ENCODE data around the gene LCN12. TPM values are rescaled to one million over a fixed set of nuclear protein-coding genes. Genes with fewer than 3 reads are reported as not detected.

LCN12 gene
- total RNA-seq, 1 experiment from 2014 or later: not detected

DNA sequence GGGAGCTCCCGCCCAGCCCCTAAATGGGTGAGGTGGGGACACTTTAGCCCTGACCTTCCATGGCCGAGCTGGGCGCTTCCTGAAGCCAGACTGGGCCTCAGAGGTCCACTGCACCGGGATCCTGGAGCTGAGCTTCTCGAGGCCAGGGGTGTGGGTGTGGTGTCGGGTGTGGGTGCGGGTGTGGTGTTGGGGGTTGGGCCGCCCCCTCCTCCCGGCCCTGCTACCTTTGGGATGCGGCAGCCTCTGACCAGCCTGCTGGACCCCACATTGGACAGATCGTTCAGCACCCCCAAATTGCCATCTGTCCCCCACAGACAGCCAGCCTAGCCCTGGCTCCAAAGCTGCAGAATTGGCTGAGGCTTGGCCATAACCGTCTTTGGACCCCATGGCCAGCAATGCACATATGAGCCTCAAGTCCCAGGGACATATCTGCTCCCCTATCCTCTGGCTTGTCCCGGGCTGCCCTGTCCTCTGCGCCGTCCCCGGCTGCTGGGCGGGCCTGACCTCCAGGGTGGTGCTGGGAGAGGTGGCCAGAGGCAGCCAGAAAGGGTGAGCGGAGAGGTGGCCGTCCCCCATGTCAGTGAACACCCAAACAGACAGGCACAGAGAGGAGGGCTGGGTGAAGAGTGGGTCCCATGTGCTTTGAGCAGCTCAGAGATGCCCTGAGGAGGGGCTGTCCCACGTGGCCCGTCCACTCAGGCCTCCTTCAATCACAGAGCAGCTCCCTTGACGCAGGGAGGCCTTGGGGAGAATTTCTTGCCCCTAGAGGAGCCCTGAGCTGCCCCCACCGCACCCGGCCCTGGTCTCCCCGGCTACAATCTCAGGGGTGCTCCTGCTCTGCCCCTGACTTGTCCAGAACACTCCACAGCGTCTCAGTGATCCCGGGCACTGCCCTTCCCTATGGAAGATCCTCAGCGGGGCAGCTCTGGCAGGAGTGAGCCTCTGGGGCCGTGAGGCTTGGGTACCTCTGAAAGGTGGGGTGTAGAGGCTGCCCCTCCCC, 21.8 kb downstream of the LCN12 start:
- no peak for DNase-seq (ENCODE audit: low spot score)
- Histone ChIP-seq H3K27me3 (replicated peaks; ENCODE audit: insufficient read depth, low read depth, low read length, poor library complexity) (no peaks in the 10 kb centered on the region), H3K4me1 (ENCODE audit: insufficient read depth, low read length, poor library complexity, severe bottlenecking) (no peaks in the 10 kb centered on the region), H3K27ac (ENCODE audit: low read depth, low read length, poor library complexity, severe bottlenecking) (no peak overlapping the region), H3K9me3 (ENCODE audit: low read depth, low read length, poor library complexity, severe bottlenecking) (no peaks in the 10 kb centered on the region), H3K4me3 (ENCODE audit: low read depth, low read length, poor library complexity, severe bottlenecking) (no peak overlapping the region), H3K36me3 (ENCODE audit: insufficient read depth, low read length, poor library complexity, severe bottlenecking) (no peaks in the 10 kb centered on the region)
- POLR2A ChIA-PET (ENCODE audit: low non-redundant PET): no interaction called here
- intact Hi-C loops (cut with micrococcal nuclease; ENCODE audit: unreplicated experiment): no loop called here
- CTCF ChIA-PET: interaction anchor here (0.8 kb wide), 1 partner anchor 61 kb away, joined by 3 read pairs; no protein-coding TSS in a partner anchor
- BruUV-seq (replicated peaks): no TSS peak
- no peak for TF ChIP-seq EZH2 (IDR thresholded peaks at IDR 0.05; ENCODE audit: borderline replicate concordance, low read depth, low read length, poor library complexity, severe bottlenecking)
- TF ChIP-seq, protein P1, sequence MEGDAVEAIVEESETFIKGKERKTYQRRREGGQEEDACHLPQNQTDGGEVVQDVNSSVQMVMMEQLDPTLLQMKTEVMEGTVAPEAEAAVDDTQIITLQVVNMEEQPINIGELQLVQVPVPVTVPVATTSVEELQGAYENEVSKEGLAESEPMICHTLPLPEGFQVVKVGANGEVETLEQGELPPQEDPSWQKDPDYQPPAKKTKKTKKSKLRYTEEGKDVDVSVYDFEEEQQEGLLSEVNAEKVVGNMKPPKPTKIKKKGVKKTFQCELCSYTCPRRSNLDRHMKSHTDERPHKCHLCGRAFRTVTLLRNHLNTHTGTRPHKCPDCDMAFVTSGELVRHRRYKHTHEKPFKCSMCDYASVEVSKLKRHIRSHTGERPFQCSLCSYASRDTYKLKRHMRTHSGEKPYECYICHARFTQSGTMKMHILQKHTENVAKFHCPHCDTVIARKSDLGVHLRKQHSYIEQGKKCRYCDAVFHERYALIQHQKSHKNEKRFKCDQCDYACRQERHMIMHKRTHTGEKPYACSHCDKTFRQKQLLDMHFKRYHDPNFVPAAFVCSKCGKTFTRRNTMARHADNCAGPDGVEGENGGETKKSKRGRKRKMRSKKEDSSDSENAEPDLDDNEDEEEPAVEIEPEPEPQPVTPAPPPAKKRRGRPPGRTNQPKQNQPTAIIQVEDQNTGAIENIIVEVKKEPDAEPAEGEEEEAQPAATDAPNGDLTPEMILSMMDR (conservative IDR thresholded peaks at IDR 0.05; ENCODE audit: low read depth, low read length): no peak

DNA sequence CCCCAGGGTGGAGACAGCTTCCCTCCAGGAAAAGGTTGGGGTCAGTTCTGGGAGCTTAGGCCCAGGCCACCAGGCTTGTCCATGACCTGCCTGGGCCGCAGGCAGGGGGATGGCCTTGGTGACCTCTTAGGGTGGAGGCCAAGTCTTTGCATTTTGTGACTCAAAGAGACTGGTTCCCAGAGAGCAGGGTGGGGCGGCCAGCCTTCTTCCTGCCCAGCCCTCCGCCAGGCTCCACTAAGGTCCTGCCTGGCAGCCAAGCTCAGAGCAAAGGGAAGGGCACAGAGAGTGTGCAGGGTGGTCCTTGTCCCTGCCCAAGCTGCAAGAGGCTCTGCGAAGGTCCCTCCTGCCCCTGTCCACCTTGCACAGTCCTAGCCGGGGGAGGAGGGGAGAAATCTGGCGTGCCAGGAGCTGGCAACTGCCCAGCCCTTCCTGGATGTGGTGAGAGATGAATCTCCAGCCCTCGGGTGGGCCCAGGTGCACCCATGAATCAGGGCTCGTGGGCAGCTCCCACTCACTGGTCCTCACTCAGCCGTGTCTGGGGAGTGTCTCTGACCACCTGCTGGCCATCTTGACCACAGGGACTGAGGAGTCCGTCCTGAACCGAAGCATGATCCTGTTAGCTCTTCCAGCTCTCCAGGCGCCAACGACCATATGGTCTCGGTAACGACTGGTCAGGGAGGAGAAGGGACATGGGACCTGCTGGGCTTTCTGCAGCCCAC, 22.9 kb downstream of the LCN12 start:
- H3K4me3 ChIP-seq (ENCODE audit: low read depth, low read length, poor library complexity, severe bottlenecking): no peak overlapping the region
- intact Hi-C loops (cut with micrococcal nuclease; ENCODE audit: unreplicated experiment): no loop called here
- no peaks in the 10 kb centered on the region for H3K4me1 ChIP-seq (ENCODE audit: insufficient read depth, low read length, poor library complexity, severe bottlenecking)
- H3K27ac ChIP-seq (ENCODE audit: low read depth, low read length, poor library complexity, severe bottlenecking): no peak overlapping the region
- H3K36me3 ChIP-seq (ENCODE audit: insufficient read depth, low read length, poor library complexity, severe bottlenecking): no peaks in the 10 kb centered on the region
- H3K27me3 ChIP-seq (replicated peaks; ENCODE audit: insufficient read depth, low read depth, low read length, poor library complexity): no peaks in the 10 kb centered on the region
- CTCF ChIA-PET: interaction anchor here (0.8 kb wide), 1 partner anchor 60 kb away, joined by 3 read pairs; no protein-coding TSS in a partner anchor
- no TSS peak for BruUV-seq (replicated peaks)
- no peak for DNase-seq (ENCODE audit: low spot score)
- no peaks in the 10 kb centered on the region for H3K9me3 ChIP-seq (ENCODE audit: low read depth, low read length, poor library complexity, severe bottlenecking)
- POLR2A ChIA-PET (ENCODE audit: low non-redundant PET): interaction anchor here (0.6 kb wide), 1 partner anchor 431 kb away, joined by 6 read pairs; no protein-coding TSS in a partner anchor
- no peak for TF ChIP-seq EZH2 (IDR thresholded peaks at IDR 0.05; ENCODE audit: borderline replicate concordance, low read depth, low read length, poor library complexity, severe bottlenecking)
- TF ChIP-seq, protein P1 (conservative IDR thresholded peaks at IDR 0.05; ENCODE audit: low read depth, low read length): no peak

DNA sequence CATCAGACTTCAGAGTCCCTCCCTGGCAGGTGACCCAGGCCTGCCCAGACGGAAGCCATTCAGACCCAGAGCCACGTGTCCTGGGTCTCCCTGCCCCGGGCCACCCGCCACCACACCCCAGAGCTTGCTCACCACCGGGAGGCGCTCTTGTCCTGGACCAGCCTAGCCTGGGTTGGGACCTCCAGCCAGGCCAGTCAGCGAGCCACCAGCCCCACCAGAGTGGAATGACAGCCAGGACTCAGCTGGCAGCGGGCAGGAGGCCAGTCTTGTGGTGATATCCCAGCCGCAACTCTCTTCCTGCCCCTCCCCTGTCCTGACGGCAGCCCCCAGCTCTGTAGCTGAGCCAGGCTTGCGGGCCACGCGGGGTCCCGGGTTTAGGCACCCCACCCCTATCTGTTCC, 23.6 kb downstream of the LCN12 start:
- no TSS peak for BruUV-seq (replicated peaks)
- DNase-seq (ENCODE audit: low spot score): no peak
- H3K36me3 ChIP-seq (ENCODE audit: insufficient read depth, low read length, poor library complexity, severe bottlenecking): no peaks in the 10 kb centered on the region
- H3K4me3 ChIP-seq (ENCODE audit: low read depth, low read length, poor library complexity, severe bottlenecking): no peak overlapping the region
- no peak overlapping the region for H3K27ac ChIP-seq (ENCODE audit: low read depth, low read length, poor library complexity, severe bottlenecking)
- no peaks in the 10 kb centered on the region for H3K9me3 ChIP-seq (ENCODE audit: low read depth, low read length, poor library complexity, severe bottlenecking)
- intact Hi-C loops (cut with micrococcal nuclease; ENCODE audit: unreplicated experiment): no loop called here
- H3K4me1 ChIP-seq (ENCODE audit: insufficient read depth, low read length, poor library complexity, severe bottlenecking): no peaks in the 10 kb centered on the region
- POLR2A ChIA-PET (ENCODE audit: low non-redundant PET): interaction anchor here (0.6 kb wide), 1 partner anchor 430 kb away, joined by 6 read pairs; no protein-coding TSS in a partner anchor
- CTCF ChIA-PET: no interaction called here
- TF ChIP-seq, protein P1 (conservative IDR thresholded peaks at IDR 0.05; ENCODE audit: low read depth, low read length): peak; percentile 28; the same call in 1 of the 2 replicates
- TF ChIP-seq EZH2 (IDR thresholded peaks at IDR 0.05; ENCODE audit: borderline replicate concordance, low read depth, low read length, poor library complexity, severe bottlenecking): no peak
- no peaks in the 10 kb centered on the region for H3K27me3 ChIP-seq (replicated peaks; ENCODE audit: insufficient read depth, low read depth, low read length, poor library complexity)

Data from A673 (cell line).